GM18505 (cell line): ENCODE data around the gene OSBPL5.

Source experiments
- ATAC-seq: cut with Tn5 transposase; IDR thresholded peaks from one replicate; pipeline ENCODE4 v1.9.1; 2021; ENCODE audit not compliant: unreplicated experiment
- POLR2A ChIP-seq: IDR thresholded peaks from 4 replicates; pipeline ENCODE4 v1.6.1; 2011; ENCODE audit warnings: borderline replicate concordance; ENCODE audit not compliant: insufficient read depth, insufficient read length; ENCODE audit errors: extremely low read depth

Gene OSBPL5

DNA sequence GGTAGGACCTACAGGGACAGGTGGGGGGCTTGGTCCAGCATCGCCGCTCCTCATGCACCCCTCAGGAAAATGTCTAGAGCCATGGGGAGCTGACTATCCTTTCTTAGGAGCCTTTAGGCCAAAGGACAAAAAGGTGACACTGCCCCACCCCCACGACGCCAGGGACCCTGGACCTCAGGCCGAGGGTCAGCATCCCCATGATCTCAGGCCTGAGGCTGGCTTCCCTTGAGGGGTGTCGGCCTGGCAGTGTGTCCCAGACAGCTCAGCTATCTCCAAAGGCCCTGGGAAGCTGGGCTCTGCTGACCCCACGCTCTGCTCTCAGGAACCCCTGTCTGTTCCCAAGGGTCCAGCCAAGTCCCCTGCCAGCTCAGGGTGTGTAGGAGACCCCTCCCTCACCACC is 37.2 kb upstream of the OSBPL5 start:
- TF ChIP-seq POLR2A, result no peak
- ATAC-seq, result no peak

- no peak for TF ChIP-seq POLR2A
- no peak for ATAC-seq
These were observed 36.6 kb upstream of the OSBPL5 start for GRCh38 chr11:3201677-3202181.

- no peak for TF ChIP-seq POLR2A
These were observed 36.0 kb upstream of the OSBPL5 start for GRCh38 chr11:3201112-3201581.

GRCh38 chr11:3200388-3201111 is 35.4 kb upstream of the OSBPL5 start:
- no peak for TF ChIP-seq POLR2A

More at GRCh38 chr11:3201112-3201581, 36.0 kb upstream of the OSBPL5 start:
- ATAC-seq, result no peak

DNA sequence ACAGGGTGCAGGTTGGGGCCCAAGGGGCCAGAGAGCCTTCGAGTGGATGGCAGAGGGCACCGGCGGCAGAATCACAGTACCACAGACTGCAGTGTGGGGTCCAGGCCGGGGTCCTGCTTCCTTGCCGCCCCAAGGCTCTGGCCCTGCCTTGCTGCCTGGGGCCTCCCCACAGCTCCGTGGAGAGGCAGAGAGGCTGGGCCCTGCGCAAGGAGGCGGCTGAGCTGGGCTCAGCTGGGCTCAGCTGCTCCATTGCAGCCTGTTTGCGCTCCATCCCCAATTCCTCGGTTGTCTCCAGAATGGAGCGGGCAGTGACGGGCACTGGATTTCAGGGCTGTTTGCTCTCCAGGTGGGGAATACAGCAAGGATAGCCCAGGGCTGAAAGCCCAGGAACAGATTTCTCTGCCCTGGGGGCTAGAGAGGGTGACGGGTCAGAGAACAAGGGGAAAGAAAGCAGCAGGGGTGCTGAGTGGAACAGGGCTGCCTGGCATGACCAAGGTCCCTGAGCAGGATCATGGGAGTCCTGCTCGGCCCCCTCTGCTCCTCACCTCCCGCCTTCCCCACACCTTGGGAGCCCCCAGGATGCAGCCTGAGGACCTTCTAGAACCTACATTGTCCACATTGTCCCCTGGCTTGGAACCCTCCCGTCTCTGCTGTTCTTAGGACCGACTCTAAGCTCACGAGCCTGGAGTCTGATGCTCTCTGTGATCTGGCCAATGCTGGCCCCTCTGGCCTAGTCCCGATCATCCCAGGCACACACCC is 34.6 kb upstream of the OSBPL5 start:
- no peak for TF ChIP-seq POLR2A
- ATAC-seq, result no peak

More at GRCh38 chr11:3200388-3201111, 35.4 kb upstream of the OSBPL5 start:
- ATAC-seq, result no peak

GRCh38 chr11:3198815-3199214 is 33.7 kb upstream of the OSBPL5 start:
- no peak for TF ChIP-seq POLR2A
- ATAC-seq, result no peak

- no peak for ATAC-seq
- TF ChIP-seq POLR2A, result no peak
These were observed 32.9 kb upstream of the OSBPL5 start for GRCh38 chr11:3197878-3198528.

GRCh38 chr11:3197044-3197695 is 32.1 kb upstream of the OSBPL5 start:
- no peak for ATAC-seq
- no peak for TF ChIP-seq POLR2A

DNA sequence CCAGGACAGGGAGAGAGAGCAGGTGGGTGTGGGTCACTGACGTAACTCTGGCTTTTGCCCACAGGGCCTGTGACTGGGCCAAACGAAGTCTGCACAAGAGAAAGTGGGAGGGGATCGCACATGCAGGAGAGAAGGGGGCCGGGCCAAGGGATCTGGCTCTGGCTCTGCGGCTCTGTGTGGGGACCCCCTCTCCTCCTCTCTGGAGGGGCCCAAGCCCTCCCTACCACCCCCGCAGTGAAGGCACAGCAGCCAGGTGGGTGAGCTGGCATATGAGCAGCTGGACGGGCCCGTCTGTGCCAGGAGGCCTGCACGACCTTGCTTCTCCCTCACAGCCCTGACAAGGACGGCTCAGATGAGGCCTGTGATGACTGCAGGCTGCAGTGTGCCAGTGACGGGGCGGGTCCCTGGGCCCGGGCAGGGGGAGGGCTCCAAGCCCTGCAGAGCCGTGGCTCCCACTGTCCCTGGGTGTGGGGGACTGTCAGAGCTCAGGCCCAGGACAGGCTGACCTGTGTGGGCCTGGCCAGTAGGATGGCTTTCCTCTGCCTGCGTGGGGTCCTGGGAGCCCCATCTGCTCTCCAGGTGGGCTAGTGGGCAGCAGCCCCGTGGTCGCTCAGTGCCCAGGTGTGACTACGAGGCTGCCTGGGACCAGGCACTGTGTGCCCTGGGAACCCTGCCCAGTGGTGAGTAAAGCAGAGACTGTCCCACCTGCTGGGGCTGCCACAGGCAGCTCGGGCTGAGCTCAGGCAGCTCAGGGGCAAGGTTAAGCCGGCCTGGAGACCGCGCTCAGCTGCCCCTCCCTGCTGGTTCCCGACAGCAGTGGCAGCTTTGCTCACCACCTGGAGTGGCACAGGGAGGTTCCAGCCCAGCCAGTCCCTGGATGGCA is 31.3 kb upstream of the OSBPL5 start:
- no peak for TF ChIP-seq POLR2A
- no peak for ATAC-seq

- ATAC-seq, result no peak
- no peak for TF ChIP-seq POLR2A
These were observed 30.4 kb upstream of the OSBPL5 start for GRCh38 chr11:3195251-3196160.

DNA sequence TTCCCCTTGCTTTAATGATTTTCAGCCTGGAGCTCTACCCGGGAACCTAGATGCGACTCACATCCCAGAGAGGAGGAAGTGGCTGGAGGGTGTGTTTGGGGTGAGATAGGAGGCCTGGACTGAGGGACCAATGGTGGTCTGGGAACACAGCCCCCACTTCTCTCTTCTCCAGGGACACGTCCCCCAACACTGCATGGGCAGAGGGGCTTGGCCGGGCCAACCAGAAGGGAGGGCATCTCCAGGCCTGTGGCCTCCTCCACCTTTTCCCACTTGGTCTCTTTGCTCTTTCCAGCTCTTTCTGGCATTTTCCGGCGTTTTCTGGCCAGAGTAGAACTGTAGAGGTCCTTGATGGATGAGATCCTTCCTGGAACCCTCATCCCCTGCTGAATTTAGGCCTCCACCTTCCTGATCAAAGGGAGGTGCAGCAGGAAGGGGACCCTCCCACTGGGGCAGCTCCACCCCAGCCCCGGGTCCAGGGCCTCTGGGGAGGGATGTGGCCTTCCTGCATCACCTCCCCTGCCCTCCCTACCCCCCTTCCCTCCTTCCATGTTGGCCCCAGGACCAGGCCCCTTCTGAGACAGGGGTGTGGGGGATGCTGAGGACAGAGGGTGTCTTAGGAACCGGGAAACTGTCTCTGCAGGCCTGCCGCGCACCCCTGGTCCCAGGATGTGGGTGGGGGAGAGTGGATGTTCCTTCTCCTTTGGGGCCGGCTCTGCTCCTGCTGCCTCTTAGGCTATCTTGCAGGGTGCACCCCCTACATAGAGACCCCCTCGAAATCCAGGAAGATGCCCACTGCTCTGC is 29.1 kb upstream of the OSBPL5 start:
- TF ChIP-seq POLR2A, result no peak
- no peak for ATAC-seq

DNA sequence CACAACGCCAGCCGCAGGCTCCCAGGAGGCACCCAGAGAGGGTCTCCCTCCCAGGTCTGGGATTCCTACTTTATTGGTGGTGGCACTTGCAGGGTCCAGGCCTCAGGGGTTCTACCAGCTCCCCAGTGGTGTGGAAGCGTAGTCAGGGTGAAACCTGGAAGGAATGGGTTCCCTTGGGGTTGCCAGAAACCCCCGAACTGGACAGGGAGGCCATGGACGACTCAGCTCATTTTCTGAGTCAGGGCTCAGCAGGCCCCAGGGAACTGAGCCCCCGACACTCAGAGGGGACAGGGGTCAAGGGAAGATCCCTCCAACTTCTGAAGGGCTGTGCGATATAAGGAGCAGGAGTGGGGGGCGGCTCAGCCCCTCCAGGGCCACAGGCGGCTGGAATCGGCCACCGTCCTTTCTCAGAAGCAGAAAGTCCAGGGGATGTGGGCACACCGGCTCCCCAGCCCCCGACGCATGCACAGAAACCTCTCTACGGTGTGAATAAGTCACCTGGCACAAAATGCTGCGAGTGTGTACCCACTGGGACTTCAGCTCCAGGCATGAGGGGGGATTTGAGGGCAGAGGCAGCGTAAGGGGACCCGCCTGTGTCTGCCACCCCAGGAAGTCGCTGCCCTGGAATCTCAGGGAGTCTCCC is 28.4 kb upstream of the OSBPL5 start:
- no peak for TF ChIP-seq POLR2A
- ATAC-seq, result no peak
